Activated naive CD8-positive, alpha-beta T cell treated with anti-CD3 and anti-CD28 coated beads, Interleukin-2, amount 50 U/mL, for 24 hours (primary cell): ENCODE measurements around the gene PPM1E.

Source experiments
- ATAC-seq: fragments of 150-1000 bp; cut with Tn5 transposase; one replicate; pipeline ENCODE4 v1.10.0; 2021
- DNase-seq: peaks from one replicate; pipeline ENCODE4 v3.0.0; 2021
- H3K27ac Mint-ChIP-seq: one replicate; pipeline ENCODE4 v1.8.0; 2021; ENCODE audit warnings: mild to moderate bottlenecking, mixed read lengths
- H3K27me3 Mint-ChIP-seq: one replicate; pipeline ENCODE4 v1.8.0; 2021; ENCODE audit warnings: mixed read lengths
- H3K36me3 Mint-ChIP-seq: one replicate; pipeline ENCODE4 v1.8.0; 2021; ENCODE audit warnings: low read depth, mixed read lengths
- H3K4me1 Mint-ChIP-seq: one replicate; pipeline ENCODE4 v1.8.0; 2021; ENCODE audit warnings: mixed read lengths
- H3K4me3 Mint-ChIP-seq: one replicate; pipeline ENCODE4 v1.8.0; 2021; ENCODE audit warnings: mild to moderate bottlenecking, moderate library complexity, mixed read lengths
- H3K9me3 Mint-ChIP-seq: one replicate; pipeline ENCODE4 v1.8.0; 2021; ENCODE audit warnings: mixed read lengths

PPM1E gene

DNA sequence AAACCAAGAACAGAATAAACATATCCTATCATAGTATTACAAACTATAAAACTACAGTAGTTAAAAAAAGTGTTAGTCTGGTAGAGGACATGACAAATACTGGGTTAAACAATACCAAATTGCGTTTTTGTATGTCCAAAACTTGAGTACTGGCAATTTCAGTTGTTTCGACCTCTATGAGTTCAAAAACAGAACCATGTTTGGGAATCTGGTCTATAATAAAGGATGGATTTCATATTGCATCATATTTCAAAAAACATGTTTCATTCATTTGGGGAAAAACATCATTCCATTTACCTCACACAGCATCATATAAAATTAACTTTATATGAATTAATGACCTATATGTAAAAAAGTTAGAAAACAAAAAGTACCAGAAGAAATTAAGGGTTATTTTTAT, 269.3 kb downstream of the PPM1E start:
- Mint-ChIP-seq H3K27ac (no peak overlapping the region), H3K4me1 (peaks cover 4% of the 10 kb centered on the region), H3K36me3 (peaks cover 30% of the 10 kb centered on the region), H3K27me3 (no peaks in the 10 kb centered on the region), H3K9me3 (no peaks in the 10 kb centered on the region), H3K4me3 (no peak overlapping the region)
- ATAC-seq = no peak
- no peak for DNase-seq

DNA sequence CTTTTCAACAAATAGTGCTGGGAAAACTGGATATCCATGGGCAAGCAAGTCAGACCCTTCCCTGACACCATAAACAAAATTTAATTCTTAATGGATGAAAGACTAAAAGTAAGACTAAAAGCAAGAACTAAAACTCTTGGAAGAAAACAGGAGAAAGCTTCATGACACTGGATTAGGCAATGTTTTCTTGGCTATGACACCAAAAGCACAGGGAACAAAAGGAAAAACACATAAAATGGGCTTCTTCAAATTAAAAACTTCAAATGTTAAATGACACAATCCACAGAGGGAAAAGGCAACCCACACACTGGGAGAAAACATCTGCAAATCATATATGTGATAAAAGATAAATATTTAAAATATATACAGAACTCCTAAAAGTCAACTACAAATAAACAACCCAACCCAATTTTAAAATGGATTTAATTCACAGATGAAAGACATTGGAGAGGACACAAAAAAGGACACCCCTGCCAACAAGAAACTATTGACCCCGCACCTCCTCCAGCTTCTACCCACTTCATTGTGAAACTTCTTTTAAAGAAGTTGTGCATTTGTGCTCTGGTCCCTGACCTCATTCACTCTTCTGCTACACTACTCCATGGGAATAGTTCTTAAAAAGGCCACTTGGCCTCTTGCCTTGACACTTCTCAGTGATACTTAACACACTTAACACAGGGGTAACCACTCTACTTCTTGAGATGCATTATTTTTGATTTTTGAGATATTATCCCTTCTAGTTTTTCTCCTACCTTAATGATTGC, 270.7 kb downstream of the PPM1E start:
- Mint-ChIP-seq H3K9me3 (no peaks in the 10 kb centered on the region), H3K27ac (no peak overlapping the region), H3K36me3 (peaks cover 19% of the 10 kb centered on the region)

DNA sequence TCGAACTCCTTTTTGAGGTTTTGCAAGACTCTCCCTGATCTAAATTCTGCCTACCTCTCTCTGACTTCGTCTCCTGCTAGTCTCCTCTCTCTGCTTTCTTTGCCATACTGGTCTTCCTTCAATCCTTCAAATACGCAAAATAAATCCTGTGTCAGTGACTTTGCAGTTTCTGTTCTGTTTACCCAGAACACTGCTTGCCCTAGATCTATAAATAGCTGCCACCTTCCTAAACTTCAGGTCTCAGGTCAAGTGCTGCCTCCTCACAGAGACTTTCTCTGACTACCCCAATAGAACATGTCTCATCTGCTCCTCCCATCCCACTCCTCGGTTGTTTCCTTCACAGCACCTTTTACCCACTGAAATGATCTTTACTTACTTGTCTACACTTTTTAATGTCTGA, 272.1 kb downstream of the PPM1E start:
- no peak for ATAC-seq
- Mint-ChIP-seq H3K9me3 (no peaks in the 10 kb centered on the region), H3K4me3 (no peak overlapping the region), H3K27me3 (no peaks in the 10 kb centered on the region), H3K4me1 (peaks cover 4% of the 10 kb centered on the region), H3K36me3 (peaks cover 21% of the 10 kb centered on the region), H3K27ac (peak overlapping the region; percentile 26)
- no peak for DNase-seq

More for the DNA sequence above, 270.7 kb downstream of the PPM1E start:
- ATAC-seq (no peak), DNase-seq (no peak)
- Mint-ChIP-seq H3K4me1 (peaks cover 4% of the 10 kb centered on the region), H3K4me3 (no peak overlapping the region), H3K27me3 (no peaks in the 10 kb centered on the region)

DNA sequence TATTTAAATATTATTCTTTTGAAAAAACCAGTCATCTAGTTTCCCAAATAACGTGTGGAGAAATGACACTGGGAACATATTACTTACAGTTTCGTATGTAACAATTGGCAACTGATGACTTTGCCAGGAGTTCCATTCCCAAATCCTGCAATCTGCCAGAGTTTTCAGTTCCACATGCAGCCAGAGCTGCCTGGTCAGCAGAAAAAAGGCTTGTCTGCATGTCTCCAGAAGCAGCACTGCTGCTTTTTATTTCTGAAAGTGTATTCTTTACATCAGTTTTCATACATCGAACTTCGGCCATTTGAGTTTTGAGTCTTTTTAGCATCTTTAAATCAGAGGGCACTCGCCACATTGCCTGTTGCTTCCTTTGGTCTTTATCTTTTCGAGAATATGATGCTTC, 272.7 kb downstream of the PPM1E start:
- Mint-ChIP-seq H3K4me1 (peaks cover 4% of the 10 kb centered on the region), H3K4me3 (no peak overlapping the region)

DNA sequence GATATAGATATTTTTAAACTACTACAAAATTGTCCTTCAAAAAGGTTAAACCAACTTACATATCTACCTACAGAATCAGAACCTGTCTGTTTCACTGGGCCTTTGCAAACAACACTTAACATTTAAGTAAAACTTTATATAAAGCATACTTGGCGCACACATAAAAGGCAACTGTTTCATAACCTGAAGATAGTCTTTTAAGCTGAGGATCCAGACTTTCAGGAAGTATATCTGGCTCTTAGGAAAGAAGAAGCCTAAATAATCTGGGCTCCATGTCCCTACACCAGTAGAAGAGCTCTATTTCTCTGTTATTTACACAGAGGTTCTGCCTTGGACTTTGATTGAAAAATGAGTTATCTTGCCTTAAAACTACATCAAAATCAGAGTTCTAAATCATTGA, 275.2 kb downstream of the PPM1E start:
- Mint-ChIP-seq H3K9me3 (no peaks in the 10 kb centered on the region), H3K27ac (no peak overlapping the region), H3K4me1 (peaks cover 4% of the 10 kb centered on the region), H3K4me3 (no peak overlapping the region), H3K27me3 (no peaks in the 10 kb centered on the region), H3K36me3 (peaks cover 24% of the 10 kb centered on the region)
- DNase-seq (no peak), ATAC-seq (no peak)

More for the DNA sequence above, 272.7 kb downstream of the PPM1E start:
- ATAC-seq (no peak), DNase-seq (no peak)
- H3K9me3 Mint-ChIP-seq = no peaks in the 10 kb centered on the region
- no peaks in the 10 kb centered on the region for H3K27me3 Mint-ChIP-seq
- H3K27ac Mint-ChIP-seq = no peak overlapping the region
- peaks cover 22% of the 10 kb centered on the region for H3K36me3 Mint-ChIP-seq
